A549 treated with Hydrocortisone at 1 μM for 4 hours (cell line): ENCODE measurements around the gene HSF2BP. TPM values are rescaled to one million over a fixed set of nuclear protein-coding genes. Genes with fewer than 3 reads are reported as not detected.

Source experiments
- total RNA-seq: library from RNA; stranded (reverse); fragments of 200-300 nt; extraction: Qiagen RNA extraction; gene quantifications from 5 replicates; pipeline ENCODE4 v1.2.3, GENCODE V29; 2022

HSF2BP gene
- total RNA-seq, result 1.8 to 2.2 TPM (median 2.1 TPM) in 5 replicates

DNA sequence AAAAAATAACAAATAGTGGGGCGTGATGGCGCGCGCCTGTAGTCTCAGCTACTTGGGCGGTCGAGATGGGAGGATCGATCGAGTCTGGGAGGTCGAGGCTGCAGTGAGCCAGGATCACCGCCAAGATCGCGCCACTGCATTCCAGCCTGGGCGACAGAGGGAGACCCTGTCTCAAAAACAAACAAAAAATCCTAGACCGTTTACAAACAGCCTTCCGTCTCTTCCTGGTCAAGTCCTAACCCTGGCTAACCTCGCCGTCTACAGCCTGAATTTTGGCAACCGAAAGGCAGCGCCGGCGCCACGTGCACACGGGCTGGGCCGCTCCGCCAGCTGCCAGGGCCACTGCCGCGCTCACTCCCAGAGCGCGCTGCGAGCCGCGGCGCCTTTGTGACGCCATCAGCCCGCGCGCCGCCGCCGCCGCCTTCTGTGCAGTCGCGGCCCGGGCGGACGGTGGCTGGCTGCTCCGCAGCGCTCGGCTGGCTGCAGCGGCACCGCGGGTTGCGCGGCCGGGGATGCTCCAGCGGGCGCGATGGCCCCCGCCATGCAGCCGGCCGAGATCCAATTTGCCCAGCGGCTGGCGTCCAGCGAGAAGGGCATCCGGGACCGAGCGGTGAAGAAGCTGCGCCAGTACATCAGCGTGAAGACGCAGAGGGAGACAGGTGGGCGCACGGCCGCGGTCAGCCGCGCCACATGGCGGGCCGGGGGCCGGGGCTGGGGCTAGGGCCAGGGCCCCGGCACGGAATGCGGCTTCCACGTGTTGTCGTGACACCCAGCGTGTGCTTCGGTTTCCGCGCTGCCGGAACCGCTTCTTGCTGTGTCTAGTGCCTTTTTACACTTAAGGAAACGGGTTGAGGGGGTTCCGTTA lies at the start of gene HSF2BP, which contains the start of gene RRP1B:
Gene HSF2BP, minus strand, starts transcription at position 353 of the 865 bp plus-strand sequence. CDS start 1,392 bp downstream, outside the sequence.
Gene RRP1B, plus strand, starts transcription at position 425 of the 865 bp plus-strand sequence. Its CDS starts 105 bp downstream, at position 530.

Other genes starting within 250 kb of the HSF2BP start
- gene SIK1, start 232.4 kb downstream of the HSF2BP start, total RNA-seq, result 9.1 to 29.1 TPM (median 19.5 TPM) in 5 replicates
- gene RRP1B, start 72 bp upstream of the HSF2BP start, total RNA-seq, result 35.0 to 47.8 TPM (median 36.8 TPM) in 5 replicates
- gene PDXK, start 59.6 kb upstream of the HSF2BP start, total RNA-seq, result 229 to 359 TPM (median 320 TPM) in 5 replicates
- 66.2 to 99.0 TPM (median 90.7 TPM) in 5 replicates for gene CSTB, start 116.8 kb upstream of the HSF2BP start, total RNA-seq
- 32.7 to 41.6 TPM (median 34.8 TPM) in 5 replicates for gene RRP1, start 130.1 kb upstream of the HSF2BP start, total RNA-seq
- 20.8 to 28.4 TPM (median 25.8 TPM) in 5 replicates for gene AGPAT3, start 205.7 kb upstream of the HSF2BP start, total RNA-seq